ENCODE data around the gene HEMK1. TPM values are rescaled to one million over a fixed set of nuclear protein-coding genes. Genes with fewer than 3 reads are reported as not detected.

HEMK1 gene
- polyA plus RNA-seq, 2 of the 4 experiments (the other 2 are of a cell fraction): 4.3 to 4.7 TPM

GRCh38 chr3:50607271-50608091 is 38.2 kb downstream of the HEMK1 start:
- 92% methylated on average over 21 of the region's 29 CpGs for WGBS (ENCODE audit: missing lambda C conversion rate)
- DNase-seq (ENCODE audit: low read depth in 1 of 2, low spot score in 1 of 2) (no peak), FAIRE-seq (no peak), ATAC-seq (no peak)
- CTCF ChIA-PET: interaction anchor here (0.7 to 18.5 kb wide), 3 partner anchors 9 to 56 kb away, joined by 3 to 375 read pairs (median 4); partner anchors contain the start of genes C3orf18, HEMK1 and MAPKAPK3
- Histone ChIP-seq H3K4me1 (peaks cover 27% of the 10 kb centered on the region), H3K27ac (no peak overlapping the region), H3K9me3 (no peaks in the 10 kb centered on the region), H3K4me3 (no peak overlapping the region), H3K4me2 (no peak overlapping the region)
- POLR2A ChIA-PET: no interaction called here
- TF ChIP-seq SMC3 (IDR thresholded peaks at IDR 0.05): no peak
- TF ChIP-seq CBX2 (IDR thresholded peaks at IDR 0.05; ENCODE audit: borderline replicate concordance, low read depth): no peak

GRCh38 chr3:50608278-50608677 is 39.0 kb downstream of the HEMK1 start:
- WGBS (ENCODE audit: missing lambda C conversion rate): 40% methylated on average over 1 of the region's 7 CpGs
- CTCF ChIA-PET: interaction anchor here (0.7 to 18.5 kb wide), 4 partner anchors 8 to 803 kb away, joined by 3 to 375 read pairs (median 4); partner anchors contain the start of genes C3orf18, HEMK1 and MAPKAPK3
- no peak overlapping the region for H3K4me2 ChIP-seq

DNA sequence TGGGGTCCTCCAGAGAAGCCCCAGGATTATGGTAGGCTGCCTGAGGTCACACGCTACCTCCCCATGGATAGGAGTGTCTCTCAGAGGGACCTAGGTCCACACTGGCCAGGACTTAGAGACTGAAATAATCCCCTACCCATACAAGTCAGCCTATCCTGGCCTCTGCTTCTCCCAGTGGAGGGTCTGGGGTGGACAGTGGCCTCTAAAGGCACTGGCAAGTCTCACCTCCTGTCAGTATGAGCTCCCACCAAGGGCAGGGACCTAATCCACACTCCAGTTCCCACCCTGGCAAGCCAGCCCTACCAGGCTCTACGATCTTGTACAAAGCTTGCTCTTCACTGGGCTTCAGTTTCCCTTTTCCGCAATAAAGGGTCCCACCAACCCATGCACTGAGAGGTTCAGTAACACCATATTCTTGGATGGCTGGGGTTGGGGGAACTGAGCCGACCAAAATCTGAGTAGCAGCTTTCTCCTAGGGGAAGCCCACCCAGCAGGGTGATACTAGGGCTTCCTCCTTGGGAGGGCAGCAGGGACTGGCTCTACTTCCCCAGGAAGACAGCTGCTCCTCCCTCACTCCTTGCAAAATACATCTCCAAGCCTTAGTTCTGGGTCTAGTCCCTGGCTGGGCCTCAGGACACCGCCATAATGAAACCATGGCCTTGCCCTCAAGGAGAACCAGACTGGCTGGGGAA is 39.9 kb downstream of the HEMK1 start:
- Histone ChIP-seq H3K9me3 (no peaks in the 10 kb centered on the region), H3K4me1 (peaks cover 25% of the 10 kb centered on the region), H3K4me2 (no peak overlapping the region), H3K27ac (no peak overlapping the region), H3K4me3 (no peak overlapping the region)
- no peak for ATAC-seq
- no peak for FAIRE-seq
- no peak for TF ChIP-seq HOXB13 (CRISPR knock-in tag; IDR thresholded peaks at IDR 0.05; ENCODE audit: low read depth)
- TF ChIP-seq RNF2 (IDR thresholded peaks at IDR 0.05; ENCODE audit: borderline replicate concordance, low read depth): no peak
- TF ChIP-seq CEBPB (IDR thresholded peaks at IDR 0.05): no peak
- no peak for TF ChIP-seq ZNF302 (CRISPR knock-in tag; IDR thresholded peaks at IDR 0.05)
- no peak for TF ChIP-seq EHF (CRISPR knock-in tag; IDR thresholded peaks at IDR 0.05)
- TF ChIP-seq POLR2AphosphoS2 (conservative IDR thresholded peaks at IDR 0.05; ENCODE audit: low read length): no peak
- no peak for TF ChIP-seq FOSB (CRISPR knock-in tag; IDR thresholded peaks at IDR 0.05)
- TF ChIP-seq HDAC2 (IDR thresholded peaks at IDR 0.05): no peak
- TF ChIP-seq FOXS1 (CRISPR knock-in tag; IDR thresholded peaks at IDR 0.05): no peak
- TF ChIP-seq, protein P1, sequence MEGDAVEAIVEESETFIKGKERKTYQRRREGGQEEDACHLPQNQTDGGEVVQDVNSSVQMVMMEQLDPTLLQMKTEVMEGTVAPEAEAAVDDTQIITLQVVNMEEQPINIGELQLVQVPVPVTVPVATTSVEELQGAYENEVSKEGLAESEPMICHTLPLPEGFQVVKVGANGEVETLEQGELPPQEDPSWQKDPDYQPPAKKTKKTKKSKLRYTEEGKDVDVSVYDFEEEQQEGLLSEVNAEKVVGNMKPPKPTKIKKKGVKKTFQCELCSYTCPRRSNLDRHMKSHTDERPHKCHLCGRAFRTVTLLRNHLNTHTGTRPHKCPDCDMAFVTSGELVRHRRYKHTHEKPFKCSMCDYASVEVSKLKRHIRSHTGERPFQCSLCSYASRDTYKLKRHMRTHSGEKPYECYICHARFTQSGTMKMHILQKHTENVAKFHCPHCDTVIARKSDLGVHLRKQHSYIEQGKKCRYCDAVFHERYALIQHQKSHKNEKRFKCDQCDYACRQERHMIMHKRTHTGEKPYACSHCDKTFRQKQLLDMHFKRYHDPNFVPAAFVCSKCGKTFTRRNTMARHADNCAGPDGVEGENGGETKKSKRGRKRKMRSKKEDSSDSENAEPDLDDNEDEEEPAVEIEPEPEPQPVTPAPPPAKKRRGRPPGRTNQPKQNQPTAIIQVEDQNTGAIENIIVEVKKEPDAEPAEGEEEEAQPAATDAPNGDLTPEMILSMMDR (IDR thresholded peaks at IDR 0.05): no peak
- TF ChIP-seq GATA3 (IDR thresholded peaks at IDR 0.05; ENCODE audit: borderline replicate concordance): no peak
- no peak for TF ChIP-seq JUNB (IDR thresholded peaks at IDR 0.05)
- WGBS (ENCODE audit: missing lambda C conversion rate): 96% methylated on average over 5 of the region's 5 CpGs
- DNase-seq (ENCODE audit: low read depth in 1 of 2, low spot score in 1 of 2): no peak
- ChIA-PET POLR2A (interaction anchor here (1.0 kb wide), 1 partner anchor 40 kb away, joined by 4 read pairs; the partner anchor contains the start of gene HEMK1), CTCF (interaction anchor here (0.8 to 18.5 kb wide), 3 partner anchors 20 to 802 kb away, joined by 3 to 375 read pairs (median 3); partner anchors contain the start of genes C3orf18 and HEMK1)

More at GRCh38 chr3:50608278-50608677, 39.0 kb downstream of the HEMK1 start:
- no peak for ATAC-seq
- Histone ChIP-seq H3K4me3 (no peak overlapping the region), H3K27ac (no peak overlapping the region), H3K9me3 (no peaks in the 10 kb centered on the region), H3K4me1 (peaks cover 25% of the 10 kb centered on the region)
- DNase-seq (ENCODE audit: low read depth in 1 of 2, low spot score in 1 of 2): no peak
- TF ChIP-seq HOXA7 (CRISPR knock-in tag; IDR thresholded peaks at IDR 0.05) (no peak), EHMT2 (IDR thresholded peaks at IDR 0.05; ENCODE audit: low read depth) (no peak), ZC3H11A (IDR thresholded peaks at IDR 0.05) (no peak), BCL3 (IDR thresholded peaks at IDR 0.05) (no peak), CBX8 (IDR thresholded peaks at IDR 0.05) (no peak), RNF2 (IDR thresholded peaks at IDR 0.05; ENCODE audit: borderline replicate concordance, low read depth) (no peak)
- POLR2A ChIA-PET: no interaction called here
- FAIRE-seq: no peak
